PC-9 (cell line): Measurements from ENCODE around the gene SLC2A9. TPM values are rescaled to one million over a fixed set of nuclear protein-coding genes. Genes with fewer than 3 reads are reported as not detected.

Experiments used
- BruUV-seq: library from RNA; stranded (reverse); fragments of 400-500 nt; replicated peaks from 2 replicates; lab custom pipeline; 2021; lab: Mats Ljungman, UMichigan
- CTCF ChIA-PET: fragments of 300-600 bp; sonication (Branson Sonifier 250); formaldehyde crosslinking; loops from one replicate; lab custom pipeline; 2022; ENCODE audit warnings: antibody characterized with exemption; lab: Charles Lee
- POLR2A ChIA-PET: fragments of 300-600 bp; sonication (Branson Sonifier 250); formaldehyde crosslinking; loops from one replicate; lab custom pipeline; 2022; ENCODE audit warnings: antibody characterized with exemption; ENCODE audit not compliant: unreplicated experiment; lab: Charles Lee
- DNase-seq, 2 experiments: peaks; one replicate each; pipeline versions ENCODE4 v3.0.0 to v3.0.0-alpha.2; 2015 to 2022; ENCODE audit warnings: mixed read lengths in 1 of 2
- H2AFZ ChIP-seq: fragments of 200-600 bp; sonication (generic); 2 replicates; pipeline ENCODE4 v1.8.1; 2017; ENCODE audit warnings: antibody characterized with exemption
- H3F3A ChIP-seq: fragments of 200-600 bp; sonication (generic); 2 replicates; pipeline ENCODE4 v1.8.1; 2017; ENCODE audit warnings: antibody characterized with exemption, mild to moderate bottlenecking, low read depth; ENCODE audit not compliant: insufficient read depth
- H3K27ac ChIP-seq: fragments of 200-600 bp; sonication (generic); 2 replicates; pipeline ENCODE4 v1.6.1; 2016; ENCODE audit warnings: mixed run types
- H3K27me3 ChIP-seq: fragments of 200-600 bp; sonication (generic); 2 replicates; pipeline ENCODE4 v1.6.1; 2016; ENCODE audit warnings: low read depth, mixed run types; ENCODE audit not compliant: insufficient read depth
- H3K36me3 ChIP-seq: fragments of 200-600 bp; sonication (generic); 2 replicates; pipeline ENCODE4 v1.6.1; 2016; ENCODE audit warnings: low read depth, mixed run types
- H3K4me1 ChIP-seq: fragments of 200-600 bp; sonication (generic); replicated peaks from 2 replicates; pipeline ENCODE4 v1.6.1; 2016; ENCODE audit warnings: mixed run types; ENCODE audit not compliant: insufficient read depth
- H3K4me2 ChIP-seq: fragments of 200-600 bp; sonication (generic); 2 replicates; pipeline ENCODE4 v1.6.1; 2017; ENCODE audit warnings: mixed run types
- H3K4me3 ChIP-seq: fragments of 200-600 bp; sonication (generic); 2 replicates; pipeline ENCODE4 v1.6.1; 2016; ENCODE audit warnings: mixed run types
- H3K79me2 ChIP-seq: fragments of 200-600 bp; sonication (generic); 2 replicates; pipeline ENCODE4 v1.6.1; 2017; ENCODE audit warnings: low read depth, mixed run types
- H3K9me2 ChIP-seq: fragments of 200-600 bp; sonication (generic); 2 replicates; pipeline ENCODE4 v1.8.1; 2017; ENCODE audit warnings: mild to moderate bottlenecking; ENCODE audit not compliant: insufficient read depth
- H3K9me3 ChIP-seq: fragments of 200-600 bp; sonication (generic); 2 replicates; pipeline ENCODE4 v1.8.1; 2016; ENCODE audit warnings: low read depth; ENCODE audit not compliant: insufficient read depth
- H4K20me1 ChIP-seq: fragments of 200-600 bp; sonication (generic); 2 replicates; pipeline ENCODE4 v1.8.1; 2017; ENCODE audit not compliant: insufficient read depth
- EZH2 ChIP-seq: fragments of 200-600 bp; sonication (generic); IDR thresholded peaks from 2 replicates; pipeline ENCODE4 v1.8.0; 2017; ENCODE audit warnings: antibody characterized with exemption, low read depth
- intact Hi-C: fragments of 100-400 bp; cut with micrococcal nuclease; formaldehyde crosslinking; loops from one replicate; pipeline ENCODE4 v1.10.0; 2022; ENCODE audit not compliant: unreplicated experiment
- total RNA-seq: library from RNA; stranded (reverse); gene quantifications from 2 replicates; pipeline ENCODE4 v1.2.3, GENCODE V29; 2021
- TF ChIP-seq, protein P1 (sequence below): fragments of 200-600 bp; sonication (generic); conservative IDR thresholded peaks from 2 replicates; pipeline ENCODE4 v1.6.1; 2017; ENCODE audit warnings: mixed run types, antibody characterized with exemption, mild to moderate bottlenecking, moderate library complexity

Gene SLC2A9
- total RNA-seq, 1 experiment from 2014 or later, result 0.28 TPM

DNA sequence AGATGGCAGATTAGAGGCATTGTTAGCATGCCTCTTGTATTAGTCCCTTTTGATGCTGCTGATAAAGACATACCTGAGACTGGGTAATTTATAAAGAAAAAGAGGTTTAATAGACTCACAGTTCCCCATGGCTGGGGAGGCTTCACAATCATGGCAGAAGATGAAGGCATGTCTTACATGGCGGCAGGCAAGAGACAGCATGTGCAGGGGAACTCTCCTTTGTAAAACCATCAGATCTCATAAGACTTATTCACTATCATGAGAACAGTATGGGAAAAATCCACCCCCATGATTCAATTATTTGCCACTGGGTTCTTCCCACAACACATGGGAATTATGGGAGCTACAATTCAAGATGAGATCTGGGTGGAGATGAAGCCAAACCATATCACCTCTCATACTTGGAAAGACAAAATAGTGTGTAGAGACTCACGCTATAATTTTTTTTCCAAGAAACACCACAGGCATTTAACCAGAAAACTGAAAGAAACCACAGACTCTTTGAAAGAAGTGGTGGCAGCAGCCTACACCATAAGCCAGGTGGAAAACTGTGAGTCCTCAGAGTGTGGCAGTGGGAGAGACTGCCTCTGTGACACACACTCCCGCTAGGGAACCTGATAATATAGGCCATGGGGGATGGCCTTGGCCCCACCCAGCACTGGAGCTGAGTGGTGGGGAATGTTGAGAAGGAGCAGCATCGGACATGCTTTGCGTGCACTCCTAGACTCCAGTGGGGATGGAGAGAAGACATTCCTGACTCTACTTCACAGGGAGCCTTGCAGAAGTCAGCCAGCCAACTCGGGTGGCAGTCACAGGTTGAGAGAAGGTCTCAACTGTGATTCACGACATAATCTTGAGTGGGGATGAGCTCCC is 51.5 kb downstream of the SLC2A9 start:
- Histone ChIP-seq H3K9me3 (no peaks in the 10 kb centered on the region), H3K4me1 (no peaks in the 10 kb centered on the region), H3K4me2 (no peak overlapping the region), H3F3A (no peaks in the 10 kb centered on the region), H3K9me2 (no peaks in the 10 kb centered on the region), H4K20me1 (no peaks in the 10 kb centered on the region), H3K27me3 (no peaks in the 10 kb centered on the region), H3K36me3 (no peaks in the 10 kb centered on the region), H2AFZ (no peak overlapping the region), H3K79me2 (no peaks in the 10 kb centered on the region), H3K27ac (no peak overlapping the region), H3K4me3 (no peak overlapping the region)
- no peak for TF ChIP-seq EZH2
- TF ChIP-seq, protein P1, sequence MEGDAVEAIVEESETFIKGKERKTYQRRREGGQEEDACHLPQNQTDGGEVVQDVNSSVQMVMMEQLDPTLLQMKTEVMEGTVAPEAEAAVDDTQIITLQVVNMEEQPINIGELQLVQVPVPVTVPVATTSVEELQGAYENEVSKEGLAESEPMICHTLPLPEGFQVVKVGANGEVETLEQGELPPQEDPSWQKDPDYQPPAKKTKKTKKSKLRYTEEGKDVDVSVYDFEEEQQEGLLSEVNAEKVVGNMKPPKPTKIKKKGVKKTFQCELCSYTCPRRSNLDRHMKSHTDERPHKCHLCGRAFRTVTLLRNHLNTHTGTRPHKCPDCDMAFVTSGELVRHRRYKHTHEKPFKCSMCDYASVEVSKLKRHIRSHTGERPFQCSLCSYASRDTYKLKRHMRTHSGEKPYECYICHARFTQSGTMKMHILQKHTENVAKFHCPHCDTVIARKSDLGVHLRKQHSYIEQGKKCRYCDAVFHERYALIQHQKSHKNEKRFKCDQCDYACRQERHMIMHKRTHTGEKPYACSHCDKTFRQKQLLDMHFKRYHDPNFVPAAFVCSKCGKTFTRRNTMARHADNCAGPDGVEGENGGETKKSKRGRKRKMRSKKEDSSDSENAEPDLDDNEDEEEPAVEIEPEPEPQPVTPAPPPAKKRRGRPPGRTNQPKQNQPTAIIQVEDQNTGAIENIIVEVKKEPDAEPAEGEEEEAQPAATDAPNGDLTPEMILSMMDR, result no peak
- intact Hi-C loops, result no loop called here
- ChIA-PET POLR2A (no interaction called here), CTCF (no interaction called here)
- DNase-seq, result no peak
- BruUV-seq, result no TSS peak

DNA sequence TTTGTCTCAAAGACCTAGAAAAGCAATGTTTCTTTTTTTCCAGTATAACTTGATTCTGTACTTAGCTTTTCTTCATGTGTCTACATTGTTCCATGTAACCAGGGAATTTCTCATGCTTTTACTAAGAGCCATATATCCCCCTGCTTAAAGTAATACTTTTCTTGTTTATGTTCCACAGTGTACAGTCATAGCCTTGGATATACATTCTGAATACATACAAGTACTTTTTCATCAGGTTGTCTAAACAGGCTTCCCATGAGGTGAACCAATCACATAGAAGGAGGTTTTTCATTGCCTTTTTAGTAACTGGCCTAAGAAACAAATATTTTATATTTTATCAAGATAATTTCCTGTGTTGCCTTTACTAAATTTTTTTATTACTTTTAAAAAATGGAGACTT is 52.8 kb downstream of the SLC2A9 start:
- CTCF ChIA-PET, result no interaction called here
- no peaks in the 10 kb centered on the region for H3K4me1 ChIP-seq
- BruUV-seq, result no TSS peak
- no peaks in the 10 kb centered on the region for H3K79me2 ChIP-seq
- no peak for TF ChIP-seq EZH2
- H4K20me1 ChIP-seq, result no peaks in the 10 kb centered on the region
- H3K4me3 ChIP-seq, result no peak overlapping the region
- no peak overlapping the region for H3K4me2 ChIP-seq
- DNase-seq, result no peak
- no peaks in the 10 kb centered on the region for H3K36me3 ChIP-seq
- no peaks in the 10 kb centered on the region for H3F3A ChIP-seq
- POLR2A ChIA-PET, result no interaction called here
- no peaks in the 10 kb centered on the region for H3K9me2 ChIP-seq
- intact Hi-C loops, result no loop called here
- no peak overlapping the region for H2AFZ ChIP-seq
- H3K27me3 ChIP-seq, result no peaks in the 10 kb centered on the region
- no peaks in the 10 kb centered on the region for H3K9me3 ChIP-seq
- H3K27ac ChIP-seq, result no peak overlapping the region

DNA sequence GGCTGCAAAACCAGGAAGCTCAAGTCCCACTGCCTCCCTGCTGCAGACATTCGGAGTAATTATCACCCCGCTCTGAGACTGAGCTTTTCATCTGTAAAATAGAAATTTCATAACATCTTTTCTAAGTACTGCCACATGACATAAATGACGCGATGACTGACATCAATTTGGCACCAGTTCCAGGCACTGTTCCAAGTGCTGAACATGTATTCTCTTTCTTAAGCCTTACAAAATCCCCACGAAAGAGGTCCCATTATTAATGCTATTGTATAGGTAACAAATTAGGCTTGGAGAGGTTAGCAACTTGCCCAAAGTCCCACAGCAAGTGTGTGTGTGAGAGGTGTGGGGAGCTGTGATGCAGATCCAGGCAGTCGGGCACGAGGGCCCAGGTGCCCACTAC is 56.4 kb downstream of the SLC2A9 start:
- POLR2A ChIA-PET, result no interaction called here
- Histone ChIP-seq H3K9me2 (no peaks in the 10 kb centered on the region), H3F3A (no peaks in the 10 kb centered on the region), H4K20me1 (no peaks in the 10 kb centered on the region), H2AFZ (no peak overlapping the region), H3K27ac (no peak overlapping the region), H3K4me3 (no peak overlapping the region), H3K27me3 (no peaks in the 10 kb centered on the region), H3K36me3 (no peaks in the 10 kb centered on the region), H3K4me2 (no peak overlapping the region), H3K4me1 (no peaks in the 10 kb centered on the region), H3K79me2 (no peaks in the 10 kb centered on the region), H3K9me3 (no peaks in the 10 kb centered on the region)
- no TSS peak for BruUV-seq
- CTCF ChIA-PET, result no interaction called here
- TF ChIP-seq, protein P1, result no peak
- TF ChIP-seq EZH2, result no peak
- DNase-seq, result no peak
- intact Hi-C loops, result no loop called here
